HG03066 (cell line): ENCODE data around the gene SPATC1L.
"Not testable (repeated sequence)": the region's sequence is repeated elsewhere in the genome, so short reads cannot be mapped to it uniquely, and the experiment has no call there.

Experiments used
- ATAC-seq: cut with Tn5 transposase; IDR thresholded peaks from one replicate; pipeline ENCODE4 v1.9.1; 2021; ENCODE audit warnings: low read depth; ENCODE audit not compliant: unreplicated experiment

The SPATC1L gene

GRCh38 chr21:46200877-46201803 lies 16.9 kb upstream of the SPATC1L start:
- ATAC-seq, result not testable (repeated sequence)

- ATAC-seq, result no peak
These were observed 15.4 kb upstream of the SPATC1L start for GRCh38 chr21:46199436-46200373.

GRCh38 chr21:46196733-46197132 lies 12.5 kb upstream of the SPATC1L start:
- ATAC-seq, result no peak

DNA sequence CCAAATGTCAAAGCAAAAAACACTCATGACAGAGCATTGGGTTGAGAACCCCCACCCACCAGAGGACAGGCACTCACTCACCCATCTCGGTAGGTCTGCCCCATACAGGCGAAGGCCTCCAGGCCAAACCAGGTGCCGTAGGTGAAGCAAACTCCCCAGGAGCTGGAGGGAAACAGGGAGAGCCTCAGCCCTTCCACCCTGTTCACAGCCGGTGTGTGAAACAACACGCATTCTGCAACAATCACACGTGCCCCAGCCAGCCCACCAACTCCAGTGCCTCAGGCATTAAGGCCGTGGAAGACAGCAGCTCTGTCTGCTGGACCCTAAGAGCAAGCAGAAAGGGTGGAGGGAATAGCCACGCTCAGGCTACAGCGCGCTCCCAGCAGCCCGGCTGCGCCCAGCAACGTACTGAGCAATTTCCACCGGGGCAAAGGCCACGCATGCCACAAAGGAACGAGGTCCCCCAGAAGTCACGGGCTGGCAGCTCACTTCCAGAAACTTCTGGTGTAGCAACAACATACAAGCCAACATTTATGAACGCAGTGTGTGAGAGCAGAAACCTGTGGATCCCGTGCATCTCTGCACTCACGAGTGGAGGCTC lies 11.4 kb upstream of the SPATC1L start:
- ATAC-seq, result no peak

DNA sequence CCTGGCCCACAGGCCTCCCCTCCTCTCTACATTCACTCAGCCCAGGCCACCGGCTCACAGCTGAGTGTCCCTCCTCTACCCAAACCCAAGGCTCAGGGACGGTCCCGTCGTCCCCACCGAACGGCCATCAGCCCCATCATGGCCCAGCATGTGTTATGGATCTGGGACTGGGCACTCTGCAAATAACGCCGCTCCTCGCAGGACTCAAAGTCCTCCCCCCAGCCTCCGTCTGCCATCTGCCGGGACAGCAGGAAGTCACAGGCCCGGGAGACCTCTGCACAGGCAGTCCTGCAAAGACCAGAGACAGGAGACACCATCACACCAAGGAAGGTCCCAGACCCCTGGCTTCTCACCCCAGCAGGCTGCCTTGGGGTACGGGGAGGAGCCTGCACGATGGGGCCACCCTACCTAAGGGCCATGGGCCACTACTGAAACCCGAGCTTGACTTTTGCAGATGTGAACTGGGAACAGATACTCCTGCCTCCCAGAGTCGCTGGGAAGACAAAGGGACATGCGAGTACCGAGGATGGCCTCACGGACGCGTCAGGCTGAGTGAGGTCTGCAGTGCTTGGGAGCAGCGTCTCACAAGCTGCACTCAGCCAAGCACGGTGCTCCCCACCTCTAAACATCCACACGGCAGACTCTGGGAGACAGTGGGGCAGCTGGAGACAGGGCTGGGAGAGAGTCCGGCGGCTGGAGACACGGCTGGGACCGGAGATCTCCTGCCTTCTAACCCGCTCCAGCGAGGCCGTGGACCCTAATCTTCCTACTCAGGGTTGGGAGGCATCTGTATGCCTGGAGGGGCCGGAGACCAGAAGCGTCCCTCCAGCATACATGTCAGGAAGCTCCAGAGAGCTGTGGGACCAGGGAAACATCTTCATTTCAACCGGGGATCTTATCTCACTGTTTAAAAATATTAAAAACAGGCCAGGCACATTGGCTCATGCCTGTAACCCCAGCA lies 10.4 kb upstream of the SPATC1L start:
- no peak for ATAC-seq

DNA sequence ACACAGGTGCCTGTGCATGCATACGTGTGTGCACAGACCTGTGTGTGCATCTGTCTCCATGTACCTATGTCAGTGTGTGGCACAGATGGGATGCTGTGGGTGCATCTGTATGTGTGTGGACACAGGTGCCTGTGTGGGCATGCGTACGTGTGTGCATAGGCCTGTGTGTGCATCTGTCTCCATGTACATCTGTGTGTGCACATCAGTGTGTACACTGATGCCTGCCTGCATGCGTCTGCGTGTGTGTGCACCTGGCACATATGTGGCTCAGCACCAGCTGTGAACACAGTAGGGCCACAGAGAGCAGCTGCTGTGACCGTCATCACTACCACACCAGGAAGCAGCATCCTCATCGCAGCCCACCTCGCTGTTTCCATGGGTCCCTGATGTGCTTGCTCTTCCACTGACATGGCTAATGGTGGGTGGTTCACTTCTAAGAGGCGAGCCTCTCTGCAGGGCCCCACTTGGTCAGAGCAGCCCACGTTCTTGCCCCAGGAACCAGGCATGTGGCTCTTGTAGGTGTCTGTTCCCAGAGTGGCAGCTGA lies 9.6 kb upstream of the SPATC1L start:
- ATAC-seq, result no peak

DNA sequence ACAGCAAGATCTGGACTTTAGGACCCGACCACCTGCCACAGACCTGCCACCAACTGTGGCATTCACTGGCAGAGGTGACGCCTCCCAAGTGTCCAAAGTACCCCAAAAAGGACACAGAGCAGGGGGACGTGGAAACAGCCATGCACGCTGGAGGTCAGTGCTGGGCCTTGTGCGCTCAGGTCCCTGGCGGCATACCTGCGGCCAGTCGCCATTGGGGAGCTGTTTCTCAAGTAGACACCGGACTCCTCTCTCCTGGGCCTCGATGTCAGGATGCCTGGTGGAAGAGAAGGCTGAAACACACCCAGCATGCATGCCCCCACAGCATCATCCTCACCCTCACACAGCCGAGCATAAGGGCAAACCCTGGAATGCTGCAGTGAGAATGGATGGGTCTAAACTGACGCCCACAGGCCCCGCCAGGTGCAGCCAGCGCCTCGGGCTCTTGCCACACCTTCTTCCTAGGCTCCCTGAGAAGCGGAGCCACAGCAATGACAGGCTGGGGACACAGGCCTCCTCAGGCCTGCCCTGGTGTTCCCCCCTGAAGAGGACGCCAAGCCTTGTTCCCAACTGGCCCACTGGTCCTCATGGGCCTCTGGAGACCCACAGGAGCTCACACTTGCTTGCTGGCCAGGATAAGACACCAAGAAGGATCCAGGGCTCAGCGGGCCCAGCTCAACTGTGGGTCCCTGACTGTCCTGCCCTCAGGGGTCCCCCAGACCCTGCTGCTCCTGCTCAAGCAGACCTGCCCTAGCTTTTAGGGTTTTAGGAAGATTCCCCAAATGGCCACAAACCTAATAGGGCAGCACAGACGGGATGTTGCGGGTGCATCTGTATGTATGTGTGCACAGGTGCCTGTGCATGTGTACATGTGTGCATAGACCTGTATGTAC lies 7.7 kb upstream of the SPATC1L start:
- ATAC-seq, result no peak

- ATAC-seq, result no peak
These were observed 7.0 kb upstream of the SPATC1L start for GRCh38 chr21:46191257-46191685.

DNA sequence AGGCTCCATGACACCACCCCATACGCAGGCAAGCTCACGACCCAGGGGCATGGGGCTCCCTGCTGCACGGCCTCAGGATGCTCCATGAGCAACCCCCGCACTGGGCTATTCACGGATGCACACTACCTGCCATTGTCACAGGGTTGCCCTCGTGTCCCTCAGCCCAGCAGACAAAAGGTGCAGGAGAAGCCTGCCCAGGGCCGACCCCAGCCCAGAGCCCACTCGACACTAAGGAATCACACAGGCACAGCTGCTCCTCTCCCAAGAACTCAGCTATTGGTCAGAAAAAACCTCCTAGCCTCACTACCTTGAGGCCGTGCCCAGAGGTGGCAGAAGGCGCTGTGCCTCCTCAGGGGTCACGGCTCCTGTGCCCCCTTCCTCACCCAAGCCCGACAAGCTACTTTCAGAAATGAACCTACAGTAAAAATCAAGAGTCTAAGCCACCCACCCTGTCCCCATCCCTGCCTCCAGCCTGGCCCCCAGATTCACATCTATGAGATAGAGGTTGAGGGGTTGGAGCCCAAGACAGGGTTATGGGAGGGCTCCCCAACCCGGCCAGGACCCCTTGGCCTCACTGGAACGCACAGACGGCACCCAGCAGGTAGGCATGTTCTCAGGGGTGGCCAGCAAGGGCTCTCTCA lies 6.4 kb upstream of the SPATC1L start:
- no peak for ATAC-seq

DNA sequence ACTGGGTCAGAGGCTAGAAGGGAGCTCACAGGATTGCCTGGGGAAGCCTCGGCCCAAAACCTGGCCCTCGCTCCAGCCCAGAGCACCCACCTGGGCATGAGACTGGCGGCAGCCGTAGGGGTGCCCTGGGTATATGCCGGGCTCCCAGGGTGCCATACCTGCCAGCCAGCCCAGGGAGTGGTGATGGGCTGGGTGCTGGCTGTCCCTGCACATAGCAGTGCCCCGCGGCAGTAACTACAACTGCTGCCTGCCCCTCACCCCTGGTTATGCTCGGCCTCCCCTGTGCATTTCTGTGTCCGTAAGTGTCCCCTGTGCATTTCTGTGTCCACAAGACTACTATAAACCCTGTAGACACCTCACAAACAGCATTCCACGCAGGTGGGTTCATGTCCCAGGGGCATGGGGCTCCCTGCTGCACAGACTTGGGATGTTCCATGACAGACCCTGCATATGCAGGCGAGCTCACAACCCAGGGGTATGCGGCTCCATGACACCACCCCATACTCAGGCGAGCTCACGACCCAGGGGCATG lies 5.8 kb upstream of the SPATC1L start:
- no peak for ATAC-seq

GRCh38 chr21:46189213-46189958 lies 5.1 kb upstream of the SPATC1L start:
- no peak for ATAC-seq

GRCh38 chr21:46188226-46189212 lies 4.3 kb upstream of the SPATC1L start:
- ATAC-seq, result no peak

DNA sequence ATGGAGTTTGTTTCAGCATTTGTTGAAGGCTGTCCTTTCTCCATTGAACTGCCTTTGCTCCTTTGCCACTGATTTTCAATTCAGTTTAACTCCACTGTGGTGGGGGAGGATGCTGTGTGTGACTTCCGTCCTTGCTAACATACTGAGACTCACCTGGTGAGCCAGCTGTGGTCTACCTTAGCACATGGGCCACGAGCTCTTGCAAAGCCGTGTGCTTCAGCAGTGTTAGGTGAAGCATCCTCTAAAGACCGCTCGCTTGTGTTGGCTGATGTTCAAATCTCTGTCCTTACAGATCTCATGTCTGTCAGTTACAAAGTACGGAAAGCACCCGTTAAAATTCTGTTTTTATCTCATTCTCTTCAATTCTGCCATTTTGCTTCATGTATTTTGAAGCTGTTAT lies 3.6 kb upstream of the SPATC1L start:
- ATAC-seq, result no peak

DNA sequence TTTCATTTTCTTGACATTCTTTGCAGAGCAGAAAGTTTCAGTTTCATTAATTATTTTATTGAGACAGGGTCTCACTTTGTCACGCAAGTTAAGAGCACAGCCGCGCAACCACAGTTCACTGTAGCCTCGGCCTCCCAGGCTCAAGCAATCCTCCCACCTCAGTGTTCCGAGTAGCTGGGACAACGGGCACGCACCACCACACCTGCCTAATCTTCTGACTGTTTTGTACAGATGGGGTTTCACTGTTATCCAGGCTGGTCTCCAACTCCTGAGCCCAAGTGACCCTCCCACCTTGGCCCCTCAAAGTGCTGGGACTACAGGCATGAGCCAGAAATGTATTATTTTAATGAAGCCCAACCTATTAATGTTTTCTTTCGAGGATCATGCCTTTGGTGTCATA lies 3.0 kb upstream of the SPATC1L start:
- ATAC-seq, result no peak

- no peak for ATAC-seq
These were observed 1.5 kb upstream of the SPATC1L start for GRCh38 chr21:46185716-46186115.
